Endothelial cell of umbilical vein (primary cell): ENCODE measurements around the gene CDC37. TPM values are rescaled to one million over a fixed set of nuclear protein-coding genes. Genes with fewer than 3 reads are reported as not detected.
A peak's percentile ranks its signal among the peaks of the same experiment; 100 is the strongest.

ENCODE experiments used
- BruUV-seq: library from RNA; stranded (reverse); fragments of 400-500 nt; replicated peaks from 2 replicates; lab custom pipeline; 2021; lab: Mats Ljungman, UMichigan
- CTCF ChIA-PET: fragments of 300-600, 350-600 bp; sonication (Branson Sonifier 250); formaldehyde crosslinking; loops from one replicate; lab custom pipeline; 2021; ENCODE audit warnings: antibody characterized with exemption, inconsistent platforms; lab: Charles Lee
- POLR2A ChIA-PET: fragments of 300-600, 350-600 bp; sonication (Branson Sonifier 250); formaldehyde crosslinking; loops from one replicate; lab custom pipeline; 2021; ENCODE audit warnings: antibody characterized with exemption, inconsistent platforms; lab: Charles Lee
- DNase-seq: peaks from one replicate; pipeline ENCODE4 v3.0.0-alpha.2; 2011; ENCODE audit warnings: low read depth, low spot score
- FAIRE-seq: peaks from 2 replicates; lab custom pipeline; 2011; peaks lifted over from hg19 to GRCh38; lab: Jason Lieb, UNC
- H2AFZ ChIP-seq: 2 replicates; pipeline ENCODE4 v1.6.0; 2012; ENCODE audit warnings: low read depth, low read length, control low read depth, inconsistent platforms
- H3K27ac ChIP-seq: 2 replicates; pipeline ENCODE4 v1.5.1; 2011; ENCODE audit warnings: low read depth, mild to moderate bottlenecking, control low read depth, low read length, moderate library complexity; ENCODE audit not compliant: insufficient read depth
- H3K27me3 ChIP-seq, 2 experiments: 2 replicates each; pipeline versions ENCODE4 v1.6.0 to v1.6.1; 2011; ENCODE audit warnings: low read length in 2 of 2, mixed read lengths in 1 of 2; ENCODE audit not compliant: control insufficient read depth in 2 of 2, insufficient read depth in 2 of 2
- H3K36me3 ChIP-seq, 2 experiments: 2 replicates in 1 of 2; 3 replicates in 1 of 2; pipeline ENCODE4 v1.5.1; 2011; ENCODE audit warnings: low read length in 2 of 2, mild to moderate bottlenecking in 1 of 2, moderate library complexity in 1 of 2; ENCODE audit not compliant: control insufficient read depth in 2 of 2, insufficient read depth in 2 of 2; ENCODE audit errors: extremely low read depth in 1 of 2
- H3K4me1 ChIP-seq: 3 replicates; pipeline ENCODE4 v1.5.1; 2011; ENCODE audit warnings: mild to moderate bottlenecking, low read length; ENCODE audit not compliant: control insufficient read depth, insufficient read depth; ENCODE audit errors: extremely low read depth
- H3K4me2 ChIP-seq: 2 replicates; pipeline ENCODE4 v1.6.1; 2011; ENCODE audit warnings: low read length, control low read depth, mixed read lengths; ENCODE audit not compliant: insufficient read depth
- H3K4me3 ChIP-seq, 3 experiments: fragments of 200-600 bp in 1 of 3; sonication (generic), shearing (Covaris generic) in 1 of 3; replicated peaks in 1 of 3; 2 replicates each; pipeline ENCODE4 v1.5.1; 2011 to 2016; ENCODE audit warnings: control low read depth in 3 of 3, low read length in 3 of 3, mild to moderate bottlenecking in 2 of 3, inconsistent platforms in 1 of 3, low read depth in 1 of 3, moderate library complexity in 1 of 3; ENCODE audit not compliant: insufficient read depth in 1 of 3
- H3K79me2 ChIP-seq: 2 replicates; pipeline ENCODE4 v1.6.0; 2012; ENCODE audit warnings: low read length, inconsistent platforms; ENCODE audit not compliant: control insufficient read depth, insufficient read depth
- H3K9ac ChIP-seq: replicated peaks from 2 replicates; pipeline ENCODE3; 2011; ENCODE audit warnings: low read length, control low read depth; ENCODE audit not compliant: insufficient read depth; ENCODE audit errors: extremely low read depth
- H3K9me1 ChIP-seq: replicated peaks from 3 replicates; pipeline ENCODE4 v1.6.0; 2011; ENCODE audit warnings: mild to moderate bottlenecking, low read length; ENCODE audit not compliant: control insufficient read depth, insufficient read depth; ENCODE audit errors: extremely low read depth
- H3K9me3 ChIP-seq: replicated peaks from 2 replicates; pipeline ENCODE4 v1.5.1; 2012; ENCODE audit warnings: low read length, inconsistent platforms; ENCODE audit not compliant: control insufficient read depth, insufficient read depth
- H4K20me1 ChIP-seq: replicated peaks from 2 replicates; pipeline ENCODE3; 2011; ENCODE audit warnings: mild to moderate bottlenecking, low read length; ENCODE audit not compliant: control insufficient read depth, insufficient read depth; ENCODE audit errors: extremely low read depth
- CTCF ChIP-seq, 2 donors: IDR thresholded peaks; 1 replicate in 1 of 2; 2 replicates in 1 of 2; pipeline ENCODE4 v1.5.1; 2011; ENCODE audit warnings: low read length in 2 of 2, mild to moderate bottlenecking in 2 of 2, moderate library complexity in 2 of 2, control low read depth in 1 of 2, inconsistent platforms in 1 of 2, low read depth in 1 of 2; ENCODE audit not compliant: insufficient read depth in 1 of 2; ENCODE audit errors: extremely low read depth in 1 of 2
- EZH2 ChIP-seq: IDR thresholded peaks from 2 replicates; pipeline ENCODE4 v1.6.1; 2012; ENCODE audit warnings: borderline replicate concordance, low read depth, mild to moderate bottlenecking, moderate library complexity, low read length, inconsistent platforms; ENCODE audit not compliant: severe bottlenecking
- FOS ChIP-seq: IDR thresholded peaks from 2 replicates; pipeline ENCODE4 v1.6.1; 2011; ENCODE audit warnings: mild to moderate bottlenecking, low read length, moderate library complexity, borderline replicate concordance; ENCODE audit not compliant: insufficient read depth
- JUN ChIP-seq: IDR thresholded peaks from 2 replicates; pipeline ENCODE4 v1.6.1; 2011; ENCODE audit warnings: borderline replicate concordance, low read depth; ENCODE audit not compliant: insufficient read length, insufficient read depth
- dilution Hi-C: fragments of 300-500 bp; cut with MboI; formaldehyde crosslinking; loops from one replicate; pipeline ENCODE4 v1.15.0; 2019; ENCODE audit warnings: low sequenced_read_pairs; ENCODE audit not compliant: extremely low pct_ligation_motif_present
- intact Hi-C: fragments of 100-400 bp; cut with micrococcal nuclease; formaldehyde crosslinking; loops from one replicate; pipeline ENCODE4 v1.10.0; 2022
- polyA plus RNA-seq, 4 experiments: library from polyadenylated mRNA; depleted of rRNA in 3 of 4; stranded (reverse) in 3 of 4; unstranded in 1 of 4; fragments of >200 nt; gene quantifications; 2 replicates each; pipeline versions ENCODE4 v1.2.1 to v1.2.3, GENCODE V29; 2011 to 2012; ENCODE audit warnings: missing spikeins in 1 of 4
- total RNA-seq: library from RNA; stranded (reverse); gene quantifications from 2 replicates; pipeline ENCODE4 v1.2.3, GENCODE V29; 2021

CDC37 gene
- total and polyA plus RNA-seq, 2 donors (not counting 3 experiments of a cell fraction or from before 2014, with no cell fraction given) = 300 to 372 TPM

GRCh38 chr19:10420444-10421239, 17.3 kb upstream of the CDC37 start, which contains the start of gene PDE4A:
Gene PDE4A, plus strand, starts transcription at chr19:10420538. Its CDS starts 227 bp downstream, at chr19:10420765.
- intact Hi-C loops = no loop called here
- peak within 1 kb of the TSS in 1 of 3 experiments; percentile 14 for H3K4me3 ChIP-seq
- H3K9me3 ChIP-seq = no peaks in the 10 kb centered on the region
- FAIRE-seq (peak; percentile 18), DNase-seq (no peak)
- POLR2A ChIA-PET = no interaction called here
- peak within 1 kb of the TSS; percentile 30 for H2AFZ ChIP-seq
- no peaks in the 10 kb centered on the region for H3K79me2 ChIP-seq
- no peaks in the 10 kb centered on the region for H4K20me1 ChIP-seq
- TF ChIP-seq CTCF (IDR thresholded peaks at IDR 0.05; ENCODE audit: extremely low read depth in 1 of 2, insufficient read depth in 1 of 2, low read depth in 1 of 2, low read length in 2 of 2) (peak; percentile 49 to 63), FOS (no peak), EZH2 (peak; percentile 14), JUN (no peak)
- no peaks in the 10 kb centered on the region for H3K9me1 ChIP-seq
- peaks cover 46 to 51% of the 10 kb centered on the region in 2 experiments for H3K27me3 ChIP-seq
- no peak within 1 kb of the TSS for H3K4me2 ChIP-seq
- dilution Hi-C loops = no loop called here
- H3K36me3 ChIP-seq = no peaks in the 10 kb centered on the region
- no peak within 1 kb of the TSS for H3K9ac ChIP-seq
- no TSS peak for BruUV-seq
- H3K27ac ChIP-seq = no peak within 1 kb of the TSS
- CTCF ChIA-PET = interaction anchor here (0.7 to 2.8 kb wide), 7 partner anchors 8 to 279 kb away, joined by 3 to 9 read pairs (median 3); no protein-coding TSS in a partner anchor
- peaks cover 18% of the 10 kb centered on the region for H3K4me1 ChIP-seq
